Hindlimb muscle (tissue), 1 donor: ENCODE data around the gene ANO4. TPM values are rescaled to one million over a fixed set of nuclear protein-coding genes. Genes with fewer than 3 reads are reported as not detected.

ENCODE experiments used
- DNase-seq: peaks from one replicate; pipeline ENCODE4 v3.0.0-alpha.2; 2013
- polyA plus RNA-seq: library from polyadenylated mRNA; unstranded; fragments of 120-200 nt; gene quantifications from one replicate; pipeline ENCODE4 v1.2.1, GENCODE V29; 2013; ENCODE audit not compliant: insufficient read length

ANO4 gene
- polyA plus RNA-seq, 1 donor = 0.80 TPM

- DNase-seq = no peak
Observed at GRCh38 chr12:100993916-100994450, 199.4 kb downstream of the ANO4 start.

- DNase-seq = no peak
Observed at GRCh38 chr12:100995201-100995600, 200.6 kb downstream of the ANO4 start.

- no peak for DNase-seq
Observed at GRCh38 chr12:100995771-100996170, 201.2 kb downstream of the ANO4 start.

GRCh38 chr12:101001669-101002068, 207.1 kb downstream of the ANO4 start:
- no peak for DNase-seq

- no peak for DNase-seq
Observed at GRCh38 chr12:101002696-101003419, 208.3 kb downstream of the ANO4 start.

- no peak for DNase-seq
Observed at GRCh38 chr12:101004898-101005297, 210.3 kb downstream of the ANO4 start.

GRCh38 chr12:101009274-101009673, 214.7 kb downstream of the ANO4 start:
- DNase-seq = no peak

- no peak for DNase-seq
Observed at GRCh38 chr12:101010896-101011295, 216.3 kb downstream of the ANO4 start.

GRCh38 chr12:101013993-101014392, 219.4 kb downstream of the ANO4 start:
- no peak for DNase-seq

- DNase-seq = no peak
Observed at GRCh38 chr12:101015044-101015443, 220.5 kb downstream of the ANO4 start.

- no peak for DNase-seq
Observed at GRCh38 chr12:101018540-101018939, 224.0 kb downstream of the ANO4 start.

- DNase-seq = no peak
Observed at GRCh38 chr12:101019201-101019600, 224.6 kb downstream of the ANO4 start.

- DNase-seq = no peak
Observed at GRCh38 chr12:101019667-101020066, 225.1 kb downstream of the ANO4 start.

GRCh38 chr12:101021442-101021841, 226.9 kb downstream of the ANO4 start:
- DNase-seq = no peak

- no peak for DNase-seq
Observed at GRCh38 chr12:101021911-101022388, 227.4 kb downstream of the ANO4 start.

- DNase-seq = no peak
Observed at GRCh38 chr12:101027200-101027599, 232.6 kb downstream of the ANO4 start.

- DNase-seq = no peak
Observed at GRCh38 chr12:101027816-101028215, 233.2 kb downstream of the ANO4 start.

GRCh38 chr12:101038289-101038871, 243.8 kb downstream of the ANO4 start:
- no peak for DNase-seq

- DNase-seq = no peak
Observed at GRCh38 chr12:101039848-101040531, 245.4 kb downstream of the ANO4 start.

GRCh38 chr12:101040936-101041335, 246.4 kb downstream of the ANO4 start:
- DNase-seq = no peak

- DNase-seq = no peak
Observed at GRCh38 chr12:101042211-101042610, 247.6 kb downstream of the ANO4 start.

GRCh38 chr12:101044512-101045059, 250.0 kb downstream of the ANO4 start:
- DNase-seq = no peak
